Measurements from ENCODE around the gene SLC13A1.

SLC13A1 gene

DNA sequence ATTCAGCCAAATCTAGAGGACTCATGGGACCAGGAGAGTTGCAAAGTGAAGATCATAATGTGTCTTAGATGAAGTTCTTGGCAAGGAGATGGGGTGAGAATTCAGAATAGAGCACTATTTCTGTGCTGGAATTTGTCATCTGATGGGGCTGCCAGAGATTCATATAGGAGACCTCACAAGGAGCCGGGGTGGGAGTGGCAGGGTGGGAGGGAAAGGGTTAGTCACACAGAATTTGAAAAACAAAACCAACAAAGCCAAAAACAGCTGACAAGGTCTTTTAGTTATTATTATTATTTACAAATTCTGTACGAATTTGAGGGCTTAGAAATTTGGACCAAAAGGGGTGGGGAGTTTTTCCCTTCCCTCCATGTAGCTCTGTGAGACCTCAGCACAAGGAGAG is 1.7 kb downstream of the SLC13A1 start:
- no peak for DNase-seq (ENCODE audit: low read depth)

DNA sequence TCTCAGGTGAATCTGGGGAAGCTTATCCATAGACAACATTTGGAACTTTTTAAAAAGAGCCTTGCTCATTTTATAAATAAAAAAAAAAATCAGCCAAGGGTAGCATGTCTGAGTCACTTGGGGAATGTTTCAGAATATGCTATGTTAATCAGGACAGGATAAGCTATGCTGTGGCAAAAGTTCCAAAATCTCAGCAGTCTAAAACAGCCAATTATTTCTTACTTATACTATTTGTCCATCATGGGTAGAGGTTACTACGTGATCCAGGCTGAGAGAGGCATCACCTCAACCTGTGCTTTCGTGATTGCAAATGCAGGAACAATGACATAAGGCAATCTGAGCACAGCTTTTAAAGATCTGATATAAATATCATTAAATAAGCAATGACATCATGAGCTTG is 6.5 kb downstream of the SLC13A1 start:
- no peak for DNase-seq (ENCODE audit: low read depth)

DNA sequence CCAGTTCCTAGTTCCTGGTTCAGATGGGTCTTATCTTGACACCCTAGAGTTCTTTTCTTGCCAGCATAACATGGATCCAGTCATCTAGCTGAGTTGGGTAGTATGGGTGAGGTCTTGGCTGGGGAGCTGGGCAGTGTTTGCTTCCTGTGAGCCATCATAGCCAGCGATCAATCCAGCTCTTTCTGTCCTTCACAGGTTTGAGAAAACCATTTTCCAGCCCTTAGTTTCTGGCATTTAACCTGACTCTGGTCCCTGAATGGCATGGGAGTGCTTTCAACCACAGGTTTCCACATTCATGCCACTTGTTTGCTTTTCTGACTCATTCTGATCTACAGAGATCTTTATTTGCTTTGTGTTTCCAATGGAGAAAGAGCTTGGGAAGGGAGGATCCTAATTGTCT is 8.6 kb downstream of the SLC13A1 start:
- DNase-seq (ENCODE audit: low read depth): no peak

DNA sequence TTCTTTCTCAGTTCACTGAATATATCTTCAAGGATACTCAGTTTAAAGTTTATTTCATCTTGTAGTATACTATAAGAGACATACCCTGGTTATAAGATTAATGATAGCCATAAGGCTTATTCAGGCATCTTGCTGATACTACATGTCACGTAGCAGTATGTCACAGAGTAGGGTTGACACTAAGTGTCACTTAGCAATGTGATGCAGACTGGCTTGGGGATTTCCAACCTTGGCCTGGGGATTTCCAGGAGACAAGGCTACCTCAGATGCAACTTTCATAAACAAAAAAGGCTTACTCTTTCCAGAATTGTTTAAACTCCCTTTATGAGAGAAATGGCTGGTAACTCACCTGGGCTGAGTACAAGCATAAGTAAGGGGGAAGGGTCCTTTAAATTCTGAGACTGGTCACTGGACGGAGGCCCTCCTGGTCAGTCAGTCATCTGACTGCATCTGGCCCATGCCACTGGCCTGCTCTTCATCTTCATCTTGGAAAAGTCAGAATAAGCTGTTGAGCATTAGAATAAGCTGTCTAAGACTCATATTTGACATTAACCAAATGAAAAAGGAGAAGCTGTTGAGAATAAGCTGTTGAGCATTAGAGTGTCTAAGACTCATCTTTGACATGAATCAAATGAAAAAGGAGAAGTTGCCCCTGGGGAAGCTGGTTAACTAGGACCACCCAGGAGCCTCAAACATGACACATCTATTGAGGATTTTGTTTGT is 9.5 kb downstream of the SLC13A1 start:
- no peak for DNase-seq (ENCODE audit: low read depth)

DNA sequence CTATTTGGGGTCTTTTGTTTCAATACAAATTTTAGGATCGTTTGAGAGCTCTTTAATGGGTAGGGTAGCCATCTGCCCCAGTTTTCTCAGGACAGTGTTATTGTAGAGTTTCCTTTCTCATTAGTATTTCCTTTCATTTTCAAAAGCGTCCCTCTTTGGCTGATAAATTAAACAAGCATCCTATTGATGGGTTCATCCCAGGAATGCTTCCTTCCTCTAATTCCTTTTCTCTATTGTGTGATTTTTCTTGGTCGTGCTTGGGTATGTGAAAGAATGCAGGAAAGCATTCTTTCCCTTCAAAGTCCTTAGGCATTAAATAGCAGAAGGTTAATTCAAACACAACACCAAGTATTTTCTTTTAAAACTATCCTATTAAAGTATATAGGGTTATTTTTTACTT is 14.0 kb downstream of the SLC13A1 start:
- no peak for DNase-seq (ENCODE audit: low read depth)

DNA sequence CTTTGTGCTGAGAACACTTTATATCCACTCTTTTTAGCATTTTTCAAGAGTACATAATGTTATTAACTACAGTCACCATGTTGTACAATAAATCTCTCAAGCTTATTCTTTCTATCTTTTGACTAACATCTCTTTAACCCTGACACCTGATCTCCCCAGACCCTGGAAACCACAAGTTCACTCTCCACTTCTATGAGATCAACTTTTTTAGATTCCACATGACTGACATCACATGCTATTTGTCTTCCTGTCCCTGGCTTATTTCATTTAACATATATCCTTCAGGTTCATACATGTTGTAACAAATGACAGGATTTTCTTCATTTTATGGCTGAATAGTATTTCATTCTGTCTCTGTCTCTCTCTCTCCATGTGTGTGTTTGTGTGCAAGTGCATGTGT is 15.5 kb downstream of the SLC13A1 start:
- DNase-seq (ENCODE audit: low read depth): no peak

DNA sequence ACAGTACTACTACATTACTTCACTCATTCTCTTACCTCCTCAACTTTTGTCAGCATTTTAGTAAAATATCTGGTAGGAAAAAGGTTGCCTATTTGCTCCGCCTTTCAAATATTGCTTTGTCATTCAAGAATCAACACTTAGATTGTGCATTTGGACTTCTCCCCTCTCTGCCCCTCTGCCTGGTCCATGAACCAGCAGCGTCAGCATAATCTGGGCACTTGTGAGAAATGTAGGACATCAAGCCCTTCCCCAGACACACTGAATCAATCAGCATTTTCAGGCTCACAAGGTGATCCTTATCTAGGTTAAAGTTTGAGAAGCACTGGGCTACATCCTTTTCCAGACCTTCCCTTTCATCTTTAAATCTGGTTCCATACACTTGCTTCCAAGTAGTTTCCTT is 16.3 kb downstream of the SLC13A1 start:
- no peak for DNase-seq (ENCODE audit: low read depth)

DNA sequence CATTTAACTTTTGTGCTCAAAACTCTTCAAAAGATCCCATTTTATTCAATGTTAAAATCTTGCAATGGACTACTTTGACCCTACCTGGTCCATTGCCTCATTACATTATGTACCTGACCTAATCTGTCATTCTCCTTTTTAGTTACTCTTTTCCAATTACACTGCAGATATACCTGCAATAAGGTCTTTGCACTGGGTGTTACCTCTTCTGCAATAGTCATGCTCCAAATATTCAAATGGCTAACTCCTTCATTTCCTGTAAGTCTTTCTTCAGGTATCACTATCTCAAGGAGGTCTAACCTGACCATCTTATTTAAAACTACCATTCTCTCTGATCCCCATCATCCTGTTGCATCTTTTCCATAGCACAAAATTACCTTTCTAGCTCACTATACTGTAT is 22.3 kb downstream of the SLC13A1 start:
- no peak for DNase-seq (ENCODE audit: low read depth)

DNA sequence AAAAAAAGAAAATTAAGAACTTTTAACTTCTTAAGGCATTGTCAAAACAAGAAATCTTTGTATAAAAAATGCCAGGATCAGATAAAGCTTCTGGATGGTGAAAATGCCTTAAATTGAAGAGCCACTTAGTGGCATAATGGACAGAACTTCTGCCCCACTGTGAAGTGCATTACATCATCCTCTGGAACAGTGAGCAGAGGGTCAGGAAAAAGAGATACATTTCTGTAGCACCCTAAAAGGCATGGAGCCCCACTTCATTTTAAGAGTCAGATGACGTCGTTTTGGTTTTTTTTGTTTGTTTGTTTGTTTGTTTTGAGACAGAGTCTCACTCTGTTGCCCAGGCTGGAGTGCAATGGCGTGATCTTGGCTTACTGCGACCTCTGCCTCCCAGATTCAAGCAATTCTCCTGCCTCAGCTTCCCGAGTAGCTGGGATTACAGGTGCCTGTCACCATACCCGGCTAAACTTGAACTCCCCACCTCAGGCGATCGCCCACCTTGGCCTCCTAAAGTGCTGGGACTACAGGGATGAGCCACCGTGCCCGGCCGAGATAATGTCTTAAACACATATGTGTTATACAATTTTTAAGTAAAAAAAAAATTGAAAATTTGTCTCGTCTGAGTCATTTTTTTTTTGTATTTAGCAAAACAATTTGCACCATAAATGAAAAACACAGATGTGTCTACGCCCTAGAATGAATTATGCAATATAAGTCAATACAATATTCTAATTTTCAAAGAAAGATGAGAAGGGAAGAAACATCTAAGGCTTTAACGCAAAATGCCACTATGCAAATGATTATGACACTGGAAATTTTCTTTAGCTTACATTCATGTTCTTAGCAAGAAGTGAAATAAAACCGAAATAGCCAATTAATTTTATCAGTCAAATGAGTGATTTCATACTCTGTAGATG is 29.2 kb downstream of the SLC13A1 start:
- DNase-seq (ENCODE audit: low read depth): no peak

DNA sequence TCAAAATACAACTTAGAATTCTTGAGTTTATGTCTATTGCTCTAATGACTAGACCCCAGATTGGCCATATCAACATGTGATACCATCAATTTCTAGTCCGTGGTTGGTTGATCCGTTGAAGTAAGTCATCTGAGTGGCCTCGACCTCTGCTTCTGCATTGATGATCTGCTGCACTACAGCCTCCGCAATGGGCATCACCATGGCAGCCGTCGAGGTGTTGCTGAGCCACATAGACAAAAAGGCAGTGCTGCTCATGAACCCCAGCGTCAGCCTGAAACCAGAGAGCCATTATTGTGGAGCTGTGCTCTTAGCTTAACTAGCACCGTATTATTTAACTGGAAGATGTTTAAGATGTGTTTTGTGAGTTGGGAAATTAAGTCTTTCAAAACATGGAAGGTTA is 30.7 kb downstream of the SLC13A1 start:
- DNase-seq (ENCODE audit: low read depth): no peak

DNA sequence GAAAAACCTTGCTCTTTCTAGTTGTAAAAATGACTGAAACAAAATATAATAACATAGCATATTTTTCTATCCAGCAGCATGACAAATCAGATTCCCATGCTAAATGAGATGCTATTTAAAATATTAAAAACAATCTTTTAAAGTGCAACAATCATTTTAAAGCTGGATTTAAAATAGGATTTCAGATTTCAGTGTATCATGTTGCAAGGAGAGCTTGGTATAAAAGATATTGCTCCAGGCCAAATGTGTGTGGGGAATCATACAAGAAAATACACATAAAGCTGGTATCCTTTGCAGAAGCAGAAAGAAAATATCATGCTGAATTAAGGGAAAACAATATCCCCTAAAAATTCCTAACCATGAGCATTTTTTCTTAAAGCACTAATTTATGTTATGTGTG is 42.2 kb downstream of the SLC13A1 start:
- DNase-seq (ENCODE audit: low read depth): no peak

DNA sequence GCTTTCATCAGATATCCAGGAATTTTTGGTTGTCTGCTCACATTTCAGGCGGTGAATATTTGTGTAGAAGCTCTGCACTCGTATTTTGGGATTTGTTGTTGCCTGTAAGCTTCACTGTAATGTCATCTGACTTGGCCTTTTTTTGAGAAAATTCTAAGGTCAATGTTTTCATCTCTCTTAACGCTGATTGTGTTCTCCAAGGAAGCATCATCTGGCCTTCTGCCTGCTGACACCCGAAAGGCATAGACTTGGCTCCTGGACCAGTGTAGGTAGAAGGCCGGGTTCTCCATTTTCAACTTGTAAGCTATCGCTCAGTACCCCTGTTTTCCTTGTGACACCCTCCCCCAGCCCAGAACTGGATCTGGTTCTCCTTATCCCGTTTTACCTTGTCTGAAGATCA is 44.2 kb downstream of the SLC13A1 start:
- no peak for DNase-seq (ENCODE audit: low read depth)

DNA sequence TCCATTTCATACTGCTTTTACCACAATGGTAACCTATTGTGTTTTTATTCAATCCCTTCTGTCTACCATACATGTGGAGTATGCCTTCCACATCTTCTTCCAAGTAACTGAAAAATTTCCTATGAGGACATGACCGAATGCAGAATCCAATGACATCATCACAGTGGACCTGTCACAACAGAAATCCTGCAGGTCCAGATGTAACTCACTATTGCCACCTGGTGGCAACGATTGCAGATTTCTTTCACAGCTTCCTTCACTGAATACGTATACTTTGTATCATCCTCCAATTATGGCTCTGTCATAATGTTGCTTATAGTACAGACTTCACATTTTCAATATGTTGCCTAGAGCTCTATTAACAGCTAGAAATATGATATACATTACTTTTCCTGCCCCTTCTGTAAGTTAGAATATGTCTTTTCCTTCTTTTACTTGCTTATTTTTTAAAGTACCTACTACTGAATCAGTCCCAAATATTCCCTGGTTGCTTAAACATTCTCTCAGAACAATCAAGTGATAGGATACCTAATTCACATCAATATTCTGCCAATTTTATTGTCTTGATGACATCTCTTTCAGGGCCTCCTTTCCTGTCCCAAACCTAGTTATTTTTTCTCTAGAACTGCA is 45.4 kb downstream of the SLC13A1 start:
- DNase-seq (ENCODE audit: low read depth): peak; percentile 53

DNA sequence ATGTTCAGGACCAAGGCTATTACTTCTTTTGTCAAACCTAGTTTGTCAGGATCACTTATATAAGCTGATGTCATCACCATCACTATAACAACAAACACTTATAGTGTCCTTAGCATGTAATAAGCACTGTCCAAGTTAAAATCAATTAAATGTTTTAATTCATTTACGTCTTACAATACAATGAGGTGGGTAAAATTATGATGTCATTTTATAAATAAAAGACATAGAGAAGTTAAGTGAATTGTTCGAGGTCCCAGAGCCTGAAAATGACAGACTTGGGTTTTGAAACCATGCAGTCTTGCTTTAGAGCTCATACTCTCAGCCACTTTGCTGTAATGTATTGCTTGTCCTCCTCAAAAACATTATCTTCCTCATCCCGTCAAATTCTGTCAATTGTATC is 48.3 kb downstream of the SLC13A1 start:
- no peak for DNase-seq (ENCODE audit: low read depth)

DNA sequence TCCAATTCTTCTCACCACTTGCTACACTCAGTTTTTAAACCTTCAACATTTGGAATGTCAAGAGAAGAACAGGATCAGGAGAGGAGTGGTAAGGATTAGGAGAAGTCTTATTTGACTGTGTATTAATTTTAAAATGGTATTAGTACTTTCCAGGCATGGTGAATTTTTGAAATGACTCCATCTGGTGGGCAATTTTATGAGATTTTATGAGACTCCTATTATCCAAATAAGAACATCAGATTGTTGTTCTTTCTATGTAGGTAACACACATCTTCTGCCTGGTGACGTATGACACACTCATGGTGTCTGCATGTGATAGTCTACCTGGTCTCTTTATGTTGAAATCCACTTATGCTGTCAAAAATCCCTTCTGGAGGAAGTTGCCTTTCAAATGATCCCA is 51.0 kb downstream of the SLC13A1 start:
- no peak for DNase-seq (ENCODE audit: low read depth)

DNA sequence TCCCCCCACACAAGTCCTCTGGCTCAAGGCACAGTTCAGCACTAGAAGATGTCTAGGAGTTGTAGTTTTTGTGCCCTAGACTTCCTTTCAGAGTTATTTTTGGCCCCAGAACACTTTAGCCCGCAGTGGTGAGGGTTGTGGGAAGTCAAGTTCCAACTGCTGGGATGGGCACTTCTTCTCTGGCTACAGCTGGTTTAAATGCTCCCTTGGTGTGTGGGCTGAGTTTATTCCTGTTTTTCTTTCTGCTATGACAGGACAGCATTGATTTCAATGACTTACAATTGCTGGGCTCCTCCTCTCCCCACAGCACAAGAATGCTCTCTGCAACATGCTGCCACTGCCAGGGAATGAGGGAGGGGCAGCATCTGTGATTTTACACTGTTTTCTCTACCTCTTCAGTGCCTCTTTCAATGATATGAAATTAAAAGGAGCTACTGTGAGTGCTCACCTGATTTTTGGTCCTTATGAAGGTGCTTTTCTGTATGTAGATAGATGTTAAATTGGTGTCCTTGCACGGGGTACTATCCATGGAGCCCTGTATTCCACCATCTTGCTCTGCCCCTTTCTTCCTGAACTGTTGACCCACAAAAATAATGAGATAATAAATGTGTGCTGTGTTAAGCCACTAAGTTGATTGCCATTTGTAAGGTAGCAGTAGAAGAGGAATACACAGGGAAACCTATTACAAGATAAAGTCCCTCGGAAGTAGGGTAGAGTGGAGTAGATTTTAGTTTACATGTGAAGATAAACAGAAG is 56.3 kb downstream of the SLC13A1 start:
- no peak for DNase-seq (ENCODE audit: low read depth)

DNA sequence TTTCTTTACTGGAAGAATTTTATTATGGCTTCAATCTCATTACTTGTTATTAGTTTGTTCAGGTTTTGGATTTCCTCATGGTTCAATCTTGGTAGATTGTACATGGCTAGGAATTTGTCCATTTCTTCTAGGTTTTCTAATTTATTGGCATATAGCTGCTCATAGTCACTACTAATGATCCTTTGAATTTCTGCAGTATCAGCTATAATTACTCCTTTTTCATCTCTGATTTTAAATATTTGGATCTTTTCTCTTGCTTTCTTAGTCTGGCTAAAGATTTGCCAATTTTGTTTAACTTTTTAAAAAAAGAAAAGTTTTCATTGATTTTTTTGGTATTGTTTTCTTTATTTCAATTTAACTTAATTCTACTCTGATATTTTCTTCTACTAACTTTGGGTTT is 59.2 kb downstream of the SLC13A1 start:
- no peak for DNase-seq (ENCODE audit: low read depth)

DNA sequence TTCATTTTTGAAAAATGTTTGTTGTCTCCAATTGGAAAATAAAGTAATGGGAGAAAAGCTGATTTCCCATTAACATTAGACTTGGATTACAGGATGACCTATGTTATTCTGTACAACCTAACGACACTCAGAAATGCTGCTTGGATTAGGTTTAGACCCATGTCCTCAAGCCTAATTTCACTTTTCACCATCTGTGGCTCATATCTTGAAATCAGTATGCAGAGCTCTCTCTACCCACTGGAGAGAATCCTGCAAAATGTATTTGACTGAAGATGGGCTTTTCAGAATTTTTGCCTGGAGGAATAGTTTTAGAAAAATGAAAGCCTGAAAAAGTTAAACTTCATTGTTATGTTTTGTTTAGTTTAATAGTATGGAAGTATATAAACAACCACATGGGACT is 63.8 kb downstream of the SLC13A1 start:
- DNase-seq (ENCODE audit: low read depth): no peak

DNA sequence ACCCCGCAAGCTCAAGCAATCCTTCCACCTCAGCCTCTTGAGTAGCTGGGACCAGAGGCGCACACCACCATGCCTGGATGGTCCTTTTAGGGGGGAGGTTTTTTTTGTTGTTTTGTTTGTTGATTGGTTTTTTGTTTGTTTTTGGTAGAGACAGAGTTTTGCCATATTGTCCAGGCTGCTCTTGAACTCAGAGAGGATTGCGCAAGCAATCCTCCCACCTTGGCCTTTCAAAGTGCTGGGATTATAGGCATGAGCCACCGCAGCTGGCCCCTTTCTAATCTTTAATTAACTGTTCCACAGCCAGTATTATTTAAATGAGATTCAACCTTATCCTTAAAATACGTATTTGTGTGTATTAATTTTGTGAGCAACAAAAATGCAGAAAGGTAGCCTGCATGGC is 65.8 kb downstream of the SLC13A1 start:
- no peak for DNase-seq (ENCODE audit: low read depth)

DNA sequence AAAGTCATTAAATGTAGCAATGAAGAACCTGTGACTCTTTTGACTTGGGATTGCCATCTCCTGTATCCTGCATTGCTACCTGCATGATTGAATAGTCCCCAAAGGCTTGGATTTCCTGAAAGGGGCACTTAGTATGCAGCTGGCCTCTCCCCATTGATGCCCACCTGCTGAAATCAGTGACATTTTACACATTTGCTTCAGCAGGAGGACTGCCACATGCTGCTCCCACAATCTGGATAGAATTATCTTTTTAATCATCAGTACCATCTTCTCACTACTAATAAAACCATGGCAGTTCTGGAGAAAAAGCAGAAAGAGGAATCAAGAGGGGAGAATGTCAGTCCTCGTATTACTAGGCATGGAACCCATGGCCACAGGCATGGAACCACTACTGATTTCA is 67.8 kb downstream of the SLC13A1 start:
- no peak for DNase-seq (ENCODE audit: low read depth)

DNA sequence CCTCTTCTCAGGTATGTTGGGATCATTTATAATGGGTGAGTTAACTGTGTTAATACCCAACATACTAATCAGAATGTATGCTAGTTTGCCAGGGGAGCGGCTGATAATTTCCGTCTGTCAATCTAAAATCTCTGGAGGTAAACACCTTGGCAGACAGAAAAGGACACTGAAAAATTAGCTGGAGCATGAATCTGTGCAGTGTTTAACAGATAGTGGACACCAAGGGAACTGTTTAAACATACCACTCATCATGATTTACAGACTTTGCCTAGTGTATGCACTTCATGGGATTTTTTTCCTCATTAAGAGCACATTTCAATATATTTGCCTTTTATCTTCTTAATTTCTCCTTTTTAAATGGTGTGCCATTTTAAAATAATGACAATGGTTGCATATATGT is 68.2 kb downstream of the SLC13A1 start:
- no peak for DNase-seq (ENCODE audit: low read depth)

DNA sequence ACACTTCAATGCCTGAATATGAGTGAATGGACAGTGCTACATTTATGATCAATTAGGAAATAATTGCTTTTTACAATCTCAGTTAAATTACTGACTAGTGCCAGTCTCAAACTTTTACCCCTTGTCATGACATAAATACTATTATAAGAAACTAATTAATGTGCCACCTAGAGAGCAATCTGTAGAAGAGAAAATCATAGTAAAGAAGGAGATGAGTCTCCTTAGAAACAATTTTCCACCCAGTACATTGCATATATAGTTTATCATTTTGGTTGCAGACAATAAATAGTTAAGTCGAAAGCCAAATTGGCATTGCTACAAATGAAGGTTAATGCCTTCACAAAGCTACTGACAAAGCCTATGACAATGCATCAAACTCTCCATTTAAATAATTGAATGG is 68.6 kb downstream of the SLC13A1 start:
- DNase-seq (ENCODE audit: low read depth): no peak

All from HS-5 (cell line).